GM19328 (cell line): ENCODE measurements around the gene ABCC1.
"Not testable (repeated sequence)": the region's sequence is repeated elsewhere in the genome, so short reads cannot be mapped to it uniquely, and the experiment has no call there.

Experiments
- ATAC-seq: cut with Tn5 transposase; IDR thresholded peaks from one replicate; pipeline ENCODE4 v1.9.1; 2021; ENCODE audit warnings: mild to moderate bottlenecking, moderate library complexity; ENCODE audit not compliant: unreplicated experiment

Gene ABCC1

DNA sequence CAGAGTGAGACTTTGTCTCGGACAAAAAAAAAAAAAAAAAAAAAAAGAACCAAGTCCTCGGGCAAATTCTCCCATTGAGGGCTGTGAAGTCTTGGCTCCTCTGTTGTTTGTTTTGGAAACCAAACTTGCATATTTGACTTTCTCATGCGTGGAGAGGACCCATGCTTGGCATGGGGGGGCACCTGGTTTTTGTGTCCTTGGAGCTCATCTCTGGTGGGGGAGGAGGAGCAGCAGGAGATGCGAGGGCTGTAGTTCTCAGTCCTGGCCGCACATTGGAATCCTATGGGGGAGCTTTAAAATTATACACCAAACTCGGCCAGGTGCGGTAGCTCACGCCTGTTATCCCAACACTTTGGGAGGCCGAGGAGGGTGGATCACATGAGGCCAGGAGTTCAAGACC, 199.3 kb downstream of the ABCC1 start:
- no peak for ATAC-seq

- ATAC-seq: no peak
Observed at GRCh38 chr16:16149710-16150116, 200.3 kb downstream of the ABCC1 start.

- no peak for ATAC-seq
Observed at GRCh38 chr16:16150117-16150877, 200.9 kb downstream of the ABCC1 start.

DNA sequence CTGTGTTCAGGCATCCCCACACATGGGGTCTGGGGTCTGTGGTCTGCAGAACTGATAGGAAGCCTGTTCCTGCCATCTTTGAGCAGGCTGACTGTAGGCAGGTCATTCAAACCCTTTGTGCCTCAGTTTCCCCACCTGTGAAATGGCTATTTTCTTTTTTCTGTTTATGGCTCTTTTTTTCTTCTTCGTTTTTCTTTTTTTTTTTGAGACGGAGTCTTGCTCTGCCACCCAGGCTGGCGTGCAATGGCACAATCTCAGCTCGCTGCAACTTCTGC, 201.4 kb downstream of the ABCC1 start:
- no peak for ATAC-seq

- ATAC-seq: no peak
Observed at GRCh38 chr16:16151315-16151714, 201.9 kb downstream of the ABCC1 start.

- not testable (repeated sequence) for ATAC-seq
Observed at GRCh38 chr16:16153000-16153399, 203.6 kb downstream of the ABCC1 start.

DNA sequence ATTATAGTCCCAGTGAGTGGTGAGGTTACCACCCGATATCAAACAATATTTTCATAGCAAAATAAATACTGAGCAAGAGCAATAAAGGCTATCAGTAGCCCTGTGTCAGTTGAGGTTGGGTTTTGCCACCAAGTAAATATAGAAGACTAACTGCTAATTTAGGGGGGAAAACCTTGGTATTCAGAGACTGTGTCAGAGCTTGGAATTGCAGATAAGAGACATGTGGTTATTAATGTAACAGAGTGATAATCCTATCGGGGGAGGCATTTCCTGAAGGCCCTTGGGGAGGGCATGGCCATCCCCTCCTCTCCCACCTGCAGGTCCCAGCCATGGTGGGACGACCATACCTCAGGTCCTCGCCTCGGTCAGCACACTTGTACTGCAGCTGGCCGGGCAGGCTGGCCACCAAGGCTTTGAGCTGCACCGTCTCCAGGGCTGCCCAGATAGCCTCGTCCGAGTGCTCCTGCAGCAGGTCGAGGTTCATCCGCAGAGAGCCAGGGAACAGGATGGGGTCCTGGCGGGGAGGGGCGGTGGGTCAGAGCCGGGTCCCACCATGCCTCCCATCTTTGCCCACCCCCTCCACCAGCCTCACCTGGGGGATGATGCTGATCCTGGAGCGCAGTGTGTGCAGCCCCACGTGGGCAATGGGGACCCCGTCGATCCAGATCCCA, 205.0 kb downstream of the ABCC1 start:
- ATAC-seq: no peak

GRCh38 chr16:16155234-16155633, 205.8 kb downstream of the ABCC1 start:
- ATAC-seq: no peak

- no peak for ATAC-seq
Observed at GRCh38 chr16:16157166-16157565, 207.8 kb downstream of the ABCC1 start.

DNA sequence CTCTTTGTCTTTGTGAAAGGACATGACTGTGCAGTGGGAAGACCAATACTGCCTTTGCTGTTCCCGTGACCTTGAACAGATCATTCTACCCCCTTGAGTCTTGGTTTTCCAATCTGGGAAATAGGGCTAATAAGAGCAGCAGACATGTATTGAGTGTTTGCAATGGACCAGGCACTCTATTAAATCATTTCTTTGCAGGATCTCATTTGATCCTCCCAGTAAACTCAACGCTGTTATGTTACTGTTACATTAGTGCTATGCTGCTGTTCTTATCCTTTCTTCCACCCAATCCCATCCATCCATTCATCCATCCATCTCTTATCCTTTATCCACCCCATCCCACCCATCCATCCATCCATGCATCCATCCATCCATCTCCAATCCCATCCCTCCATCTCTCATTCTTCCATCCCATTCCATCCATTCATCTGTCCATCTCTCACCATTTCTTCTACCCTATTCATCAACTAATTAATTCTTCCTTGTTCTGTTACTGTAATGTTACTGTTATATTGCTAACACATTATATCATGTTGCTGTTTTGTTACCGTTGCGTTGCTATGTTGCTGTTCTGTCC, 208.8 kb downstream of the ABCC1 start:
- no peak for ATAC-seq

DNA sequence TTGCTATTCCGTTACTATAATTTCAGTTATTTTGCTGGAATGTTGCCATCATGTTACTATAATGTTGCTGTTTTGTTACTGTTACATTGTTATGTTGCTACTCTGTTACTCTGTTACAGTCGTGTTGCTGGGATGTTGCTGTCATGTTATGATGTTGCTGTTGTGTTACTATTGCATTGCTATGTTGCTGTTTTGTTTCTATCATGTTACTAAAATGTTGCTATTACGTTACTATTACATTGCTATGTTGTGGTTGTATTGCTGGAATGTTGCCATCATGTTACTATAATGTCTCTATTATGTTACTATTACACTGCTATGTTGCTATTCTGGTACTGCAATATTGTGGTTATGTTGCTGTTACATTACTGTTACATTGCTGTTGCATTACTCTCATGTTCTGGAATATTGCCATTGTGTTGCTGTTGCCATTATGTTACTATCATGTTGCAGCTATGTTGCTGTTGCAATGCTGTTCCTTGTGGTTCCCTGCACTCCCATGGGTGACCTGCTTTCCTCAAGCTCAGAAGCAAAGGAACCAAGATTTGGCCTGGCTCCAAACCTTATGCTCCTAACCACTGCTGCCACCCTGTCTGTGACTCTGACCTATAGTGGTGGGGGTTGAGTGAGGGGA, 209.4 kb downstream of the ABCC1 start:
- no peak for ATAC-seq

DNA sequence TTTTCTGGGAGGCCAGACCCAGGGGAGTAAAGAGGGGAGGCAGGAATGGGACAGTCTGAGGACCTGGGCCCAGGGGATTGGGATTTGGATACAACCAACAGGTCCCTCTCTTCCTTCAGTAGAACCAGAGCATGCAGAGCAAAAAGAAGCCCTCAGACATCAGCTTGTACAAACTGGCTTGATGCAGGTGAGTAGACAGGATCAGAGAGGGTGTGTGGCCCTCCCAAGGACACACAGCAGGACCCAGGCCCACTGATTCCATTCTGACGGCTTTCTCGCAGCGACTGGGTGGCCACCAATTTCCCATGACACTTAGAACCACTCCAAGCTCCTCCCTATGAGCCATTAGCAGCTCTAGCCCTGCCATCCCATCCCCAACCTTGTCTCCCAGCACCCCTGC, 210.2 kb downstream of the ABCC1 start:
- no peak for ATAC-seq

- no peak for ATAC-seq
Observed at GRCh38 chr16:16161319-16161718, 211.9 kb downstream of the ABCC1 start.

GRCh38 chr16:16161840-16162239, 212.4 kb downstream of the ABCC1 start:
- ATAC-seq: not testable (repeated sequence)

- ATAC-seq: no peak
Observed at GRCh38 chr16:16162591-16162990, 213.2 kb downstream of the ABCC1 start.

- no peak for ATAC-seq
Observed at GRCh38 chr16:16163109-16163508, 213.7 kb downstream of the ABCC1 start.

GRCh38 chr16:16163571-16163970, 214.2 kb downstream of the ABCC1 start:
- ATAC-seq: no peak

GRCh38 chr16:16164243-16164642, 214.8 kb downstream of the ABCC1 start:
- ATAC-seq: no peak

GRCh38 chr16:16166085-16166484, 216.7 kb downstream of the ABCC1 start:
- no peak for ATAC-seq

- ATAC-seq: no peak
Observed at GRCh38 chr16:16166949-16167348, 217.5 kb downstream of the ABCC1 start.

GRCh38 chr16:16167927-16168326, 218.5 kb downstream of the ABCC1 start:
- ATAC-seq: no peak

DNA sequence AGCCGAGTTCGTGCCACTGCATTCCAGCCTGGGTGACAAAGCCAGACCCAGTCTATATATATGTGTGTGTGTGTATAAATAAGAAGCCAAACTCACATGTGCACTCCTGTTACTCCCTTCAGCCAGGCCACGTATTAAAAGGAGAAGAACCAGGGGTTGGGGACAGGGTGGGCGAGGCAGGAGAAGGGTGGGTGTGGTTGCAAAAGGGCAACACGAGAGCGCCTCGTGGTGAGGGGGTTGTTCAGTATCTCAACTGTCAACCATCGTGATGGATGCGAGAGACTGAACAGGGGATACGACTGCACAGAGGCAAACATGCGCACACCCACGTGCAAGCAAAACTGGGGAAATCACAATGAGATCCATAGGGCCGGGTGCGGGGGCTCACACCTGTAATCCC, 219.0 kb downstream of the ABCC1 start:
- no peak for ATAC-seq
